Neural crest cell (in vitro differentiated cells): Measurements from ENCODE around the gene MYH7B. TPM values are rescaled to one million over a fixed set of nuclear protein-coding genes. Genes with fewer than 3 reads are reported as not detected.

Source experiments
- DNase-seq: peaks from one replicate; pipeline ENCODE4 v3.0.0; 2021; ENCODE audit warnings: low read depth, mixed read lengths, low spot score
- H3K27ac Mint-ChIP-seq: one replicate; pipeline ENCODE4 v1.8.0; 2021; ENCODE audit warnings: mild to moderate bottlenecking, mixed read lengths; ENCODE audit not compliant: unreplicated experiment
- H3K27me3 Mint-ChIP-seq: 2 replicates; pipeline ENCODE4 v1.8.0; 2021; ENCODE audit warnings: low read depth, mild to moderate bottlenecking, mixed read lengths
- H3K36me3 Mint-ChIP-seq: 2 replicates; pipeline ENCODE4 v1.8.0; 2021; ENCODE audit warnings: low read depth, mild to moderate bottlenecking, mixed read lengths
- H3K4me1 Mint-ChIP-seq: 2 replicates; pipeline ENCODE4 v1.8.0; 2021; ENCODE audit warnings: mixed read lengths
- H3K4me3 Mint-ChIP-seq: one replicate; pipeline ENCODE4 v1.8.0; 2021; ENCODE audit warnings: mild to moderate bottlenecking, mixed read lengths
- H3K9me3 Mint-ChIP-seq: 2 replicates; pipeline ENCODE4 v1.8.0; 2021; ENCODE audit warnings: mixed read lengths
- total RNA-seq: library from RNA; stranded (reverse); gene quantifications from 2 replicates; pipeline ENCODE4 v1.2.1, GENCODE V29; 2021
- TF ChIP-seq, protein P1 (sequence below): fragments of 200-600 bp; sonication (generic); conservative IDR thresholded peaks from 2 replicates; pipeline ENCODE4 v1.5.0; 2021; ENCODE audit warnings: antibody characterized with exemption, mild to moderate bottlenecking

Gene MYH7B
- total RNA-seq, 1 donor from 2014 or later, result 0.77 TPM

DNA sequence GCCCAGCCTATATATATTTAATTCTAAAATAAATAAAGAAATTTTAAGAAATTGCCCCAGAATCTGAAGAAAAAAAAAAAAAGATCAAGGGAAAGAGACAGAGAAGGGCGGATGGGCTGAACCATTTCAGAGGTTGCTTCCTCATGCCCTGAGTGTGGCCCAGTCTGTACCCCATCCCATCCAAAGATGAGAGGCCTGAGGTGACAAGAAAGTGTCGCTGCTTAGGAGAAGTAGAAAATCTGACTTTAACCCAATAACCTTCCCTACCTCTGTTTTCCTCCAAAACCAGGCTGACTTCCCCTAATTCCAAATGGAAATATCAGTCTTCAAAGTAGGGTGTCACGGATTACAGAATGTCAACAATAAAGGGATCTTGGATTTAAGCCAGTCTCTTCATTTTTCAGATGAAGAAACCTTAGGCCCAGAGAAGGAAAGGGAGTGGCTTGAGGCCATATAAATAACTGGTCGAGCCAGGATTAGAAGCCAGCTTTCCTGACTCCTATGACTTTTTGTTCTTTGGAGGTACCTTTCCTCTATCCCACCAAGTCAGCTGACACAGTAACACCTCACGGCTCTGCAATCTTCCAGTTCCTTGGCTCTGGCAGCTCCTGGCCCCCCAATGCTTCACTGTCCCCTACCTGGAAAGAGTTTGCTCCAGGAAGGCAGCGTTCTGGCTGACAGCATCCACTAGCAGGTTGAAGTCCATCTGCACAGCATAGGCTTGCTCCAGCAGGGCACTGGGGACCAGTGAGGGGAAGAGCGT lies 10.2 kb upstream of the MYH7B start:
- Mint-ChIP-seq H3K36me3 (peaks cover 8% of the 10 kb centered on the region), H3K27ac (no peak overlapping the region), H3K4me1 (no peaks in the 10 kb centered on the region), H3K9me3 (no peaks in the 10 kb centered on the region), H3K27me3 (no peaks in the 10 kb centered on the region), H3K4me3 (no peak overlapping the region)
- no peak for DNase-seq
- TF ChIP-seq, protein P1, sequence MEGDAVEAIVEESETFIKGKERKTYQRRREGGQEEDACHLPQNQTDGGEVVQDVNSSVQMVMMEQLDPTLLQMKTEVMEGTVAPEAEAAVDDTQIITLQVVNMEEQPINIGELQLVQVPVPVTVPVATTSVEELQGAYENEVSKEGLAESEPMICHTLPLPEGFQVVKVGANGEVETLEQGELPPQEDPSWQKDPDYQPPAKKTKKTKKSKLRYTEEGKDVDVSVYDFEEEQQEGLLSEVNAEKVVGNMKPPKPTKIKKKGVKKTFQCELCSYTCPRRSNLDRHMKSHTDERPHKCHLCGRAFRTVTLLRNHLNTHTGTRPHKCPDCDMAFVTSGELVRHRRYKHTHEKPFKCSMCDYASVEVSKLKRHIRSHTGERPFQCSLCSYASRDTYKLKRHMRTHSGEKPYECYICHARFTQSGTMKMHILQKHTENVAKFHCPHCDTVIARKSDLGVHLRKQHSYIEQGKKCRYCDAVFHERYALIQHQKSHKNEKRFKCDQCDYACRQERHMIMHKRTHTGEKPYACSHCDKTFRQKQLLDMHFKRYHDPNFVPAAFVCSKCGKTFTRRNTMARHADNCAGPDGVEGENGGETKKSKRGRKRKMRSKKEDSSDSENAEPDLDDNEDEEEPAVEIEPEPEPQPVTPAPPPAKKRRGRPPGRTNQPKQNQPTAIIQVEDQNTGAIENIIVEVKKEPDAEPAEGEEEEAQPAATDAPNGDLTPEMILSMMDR, result no peak

DNA sequence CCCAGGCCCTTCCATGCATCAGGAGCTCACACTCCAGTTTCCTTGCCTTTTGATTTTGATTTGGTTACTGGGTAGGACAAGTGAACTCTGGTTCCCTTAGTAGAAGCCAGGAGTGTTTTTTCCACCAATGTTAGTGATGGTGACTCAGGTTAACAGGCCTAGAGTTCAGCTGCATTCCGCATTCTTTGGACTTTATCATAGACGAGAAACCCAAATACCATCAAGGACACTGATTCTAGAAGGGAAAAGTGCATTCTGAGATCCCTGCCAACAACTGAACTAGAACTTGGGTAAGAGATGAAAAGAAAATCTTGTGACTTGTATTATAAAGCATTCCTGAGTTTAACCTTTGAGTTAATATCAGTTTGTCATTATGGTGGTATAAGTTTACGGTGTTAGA lies 9.0 kb upstream of the MYH7B start:
- Mint-ChIP-seq H3K4me3 (no peak overlapping the region), H3K4me1 (peaks cover 3% of the 10 kb centered on the region), H3K36me3 (peaks cover 5% of the 10 kb centered on the region), H3K27me3 (no peaks in the 10 kb centered on the region), H3K9me3 (no peaks in the 10 kb centered on the region), H3K27ac (no peak overlapping the region)
- TF ChIP-seq, protein P1, result no peak
- DNase-seq, result no peak

DNA sequence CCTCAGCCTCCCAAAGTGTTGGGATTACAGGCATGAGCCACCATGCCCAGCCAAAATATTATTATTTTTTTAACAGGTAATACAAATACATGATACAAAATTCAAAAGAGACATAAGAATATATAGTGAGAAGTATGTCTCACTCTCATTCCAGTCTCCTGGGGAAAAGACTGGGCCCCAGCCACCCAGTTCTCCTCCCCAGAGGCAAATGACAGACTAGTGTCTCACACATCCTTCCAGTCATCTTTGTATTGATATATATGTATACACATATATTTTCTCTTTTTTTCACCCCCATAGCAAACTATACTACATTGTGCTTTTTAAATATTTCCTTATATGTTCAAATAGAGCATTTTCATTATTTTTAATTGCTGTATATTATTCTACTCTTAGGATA lies 8.3 kb upstream of the MYH7B start:
- Mint-ChIP-seq H3K36me3 (peaks cover 5% of the 10 kb centered on the region), H3K27me3 (no peaks in the 10 kb centered on the region), H3K4me1 (peaks cover 7% of the 10 kb centered on the region), H3K9me3 (no peaks in the 10 kb centered on the region), H3K27ac (no peak overlapping the region), H3K4me3 (no peak overlapping the region)
- TF ChIP-seq, protein P1, result no peak
- DNase-seq, result no peak

DNA sequence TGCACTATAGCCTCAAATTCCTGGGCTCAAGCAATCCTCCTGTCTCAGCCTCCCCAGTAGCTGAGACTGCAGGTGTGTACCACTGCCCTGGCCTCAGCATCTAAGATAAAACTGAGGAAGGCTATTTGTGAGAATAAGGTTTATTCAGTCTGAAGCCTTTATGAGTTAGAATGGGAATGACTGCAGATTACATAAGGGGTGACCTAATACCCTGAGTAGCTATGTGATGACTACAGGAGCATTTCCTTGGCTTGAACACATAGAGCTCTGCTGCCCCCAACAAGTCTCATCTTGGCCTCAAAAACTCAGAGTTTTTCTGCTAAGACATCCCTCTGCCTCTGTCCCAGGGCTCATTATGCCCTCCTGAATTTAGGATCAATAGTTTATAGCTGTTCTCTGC lies 7.6 kb upstream of the MYH7B start:
- no peak overlapping the region for H3K27ac Mint-ChIP-seq
- H3K36me3 Mint-ChIP-seq, result peaks cover 5% of the 10 kb centered on the region
- no peak for DNase-seq
- no peaks in the 10 kb centered on the region for H3K27me3 Mint-ChIP-seq
- H3K4me3 Mint-ChIP-seq, result no peak overlapping the region
- peaks cover 7% of the 10 kb centered on the region for H3K4me1 Mint-ChIP-seq
- no peaks in the 10 kb centered on the region for H3K9me3 Mint-ChIP-seq
- TF ChIP-seq, protein P1, result no peak

DNA sequence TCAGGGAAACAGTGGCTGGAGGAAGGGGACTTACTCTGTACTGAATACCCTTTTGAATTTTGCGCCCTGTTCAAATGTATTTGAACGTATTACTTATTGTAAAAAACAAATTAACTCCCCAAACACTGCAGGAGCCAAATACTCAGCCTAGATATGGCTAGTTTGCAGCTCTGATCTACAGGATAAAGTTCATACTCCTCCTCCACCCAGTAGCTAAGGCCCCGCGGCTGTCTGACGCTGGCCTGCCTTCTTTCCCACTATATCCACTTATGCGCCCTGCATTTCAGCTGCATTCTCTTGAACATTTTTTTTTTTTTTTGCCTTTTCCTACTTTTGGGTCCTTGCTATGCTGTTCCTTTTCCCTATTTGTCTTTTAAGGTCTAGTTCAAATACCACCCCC lies 6.5 kb upstream of the MYH7B start:
- Mint-ChIP-seq H3K36me3 (no peaks in the 10 kb centered on the region), H3K27me3 (no peaks in the 10 kb centered on the region), H3K9me3 (no peaks in the 10 kb centered on the region), H3K4me1 (peaks cover 11% of the 10 kb centered on the region), H3K4me3 (no peak overlapping the region), H3K27ac (no peak overlapping the region)
- DNase-seq, result no peak
- TF ChIP-seq, protein P1, result no peak
